GM12873 (cell line): ENCODE data around the gene ACIN1.

Source experiments
- CTCF ChIP-seq: IDR thresholded peaks from 2 replicates; pipeline ENCODE4 v1.5.1; 2012; ENCODE audit warnings: low read depth, mild to moderate bottlenecking, moderate library complexity, low read length, control low read depth; ENCODE audit not compliant: insufficient read depth; ENCODE audit errors: missing control alignments

ACIN1 gene

GRCh38 chr14:23071244-23071920 lies 23.6 kb downstream of the ACIN1 start:
- TF ChIP-seq CTCF: no peak

DNA sequence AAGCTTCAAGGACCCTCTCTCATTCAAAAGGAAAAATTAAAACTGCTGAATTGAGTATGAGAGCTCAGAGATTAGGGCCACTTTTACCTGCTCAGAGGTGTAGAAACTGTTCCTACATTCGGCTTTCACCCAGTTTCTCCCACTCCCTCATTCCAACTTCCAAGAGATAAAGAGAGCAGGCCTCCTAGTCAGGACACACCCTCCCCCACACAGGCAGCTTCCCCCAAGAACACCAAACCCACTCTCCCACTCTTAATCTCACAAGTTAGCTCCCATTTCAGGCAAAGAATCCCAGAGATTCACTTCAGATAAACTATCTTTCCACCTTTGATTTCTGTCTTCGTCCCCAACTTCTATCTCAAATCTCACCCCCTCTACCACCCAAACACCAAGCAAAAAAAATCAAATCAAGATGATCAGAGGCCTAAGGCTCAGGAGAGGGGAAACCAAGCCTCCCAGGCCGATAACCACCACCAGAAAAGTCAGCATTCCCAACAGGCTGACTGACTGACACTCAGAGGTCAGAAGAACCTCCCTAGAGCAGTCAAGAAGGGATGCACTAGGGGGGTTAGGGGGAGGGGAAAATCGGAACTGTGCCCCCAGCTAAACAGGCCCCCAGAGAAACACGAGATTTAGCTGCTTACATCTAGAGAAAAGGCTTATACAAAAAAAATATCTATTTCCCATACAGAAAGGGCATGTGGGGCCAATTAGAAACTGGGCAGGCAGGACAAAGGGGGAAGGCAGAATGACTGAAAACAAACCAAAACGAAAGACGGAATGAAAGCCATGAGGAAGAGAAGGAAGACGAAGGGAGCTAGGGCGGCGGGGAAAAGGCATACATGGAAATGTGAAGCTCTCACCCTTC lies 24.4 kb downstream of the ACIN1 start:
- no peak for TF ChIP-seq CTCF

DNA sequence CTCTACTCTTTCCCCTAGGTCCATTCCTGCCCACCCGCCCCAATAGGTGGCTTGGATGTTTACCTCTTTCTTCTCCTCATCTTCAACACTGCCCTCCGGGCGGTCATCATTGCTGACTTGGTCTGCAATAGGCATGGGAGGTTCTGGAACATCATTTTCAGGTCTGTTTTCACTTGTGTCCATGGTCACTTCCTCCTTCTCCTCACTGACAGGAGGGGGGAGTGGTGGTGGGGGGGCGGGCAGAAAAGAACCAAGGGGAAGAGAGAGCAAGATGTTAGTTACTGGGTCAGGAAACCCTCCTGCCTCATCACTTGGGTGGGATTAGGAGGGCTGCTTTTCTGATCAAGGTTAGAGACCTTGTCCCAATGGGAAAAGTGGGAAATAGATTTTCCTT lies 25.5 kb downstream of the ACIN1 start:
- no peak for TF ChIP-seq CTCF

- peak; percentile 97 for TF ChIP-seq CTCF
These were observed 26.0 kb downstream of the ACIN1 start for GRCh38 chr14:23068789-23069412.

DNA sequence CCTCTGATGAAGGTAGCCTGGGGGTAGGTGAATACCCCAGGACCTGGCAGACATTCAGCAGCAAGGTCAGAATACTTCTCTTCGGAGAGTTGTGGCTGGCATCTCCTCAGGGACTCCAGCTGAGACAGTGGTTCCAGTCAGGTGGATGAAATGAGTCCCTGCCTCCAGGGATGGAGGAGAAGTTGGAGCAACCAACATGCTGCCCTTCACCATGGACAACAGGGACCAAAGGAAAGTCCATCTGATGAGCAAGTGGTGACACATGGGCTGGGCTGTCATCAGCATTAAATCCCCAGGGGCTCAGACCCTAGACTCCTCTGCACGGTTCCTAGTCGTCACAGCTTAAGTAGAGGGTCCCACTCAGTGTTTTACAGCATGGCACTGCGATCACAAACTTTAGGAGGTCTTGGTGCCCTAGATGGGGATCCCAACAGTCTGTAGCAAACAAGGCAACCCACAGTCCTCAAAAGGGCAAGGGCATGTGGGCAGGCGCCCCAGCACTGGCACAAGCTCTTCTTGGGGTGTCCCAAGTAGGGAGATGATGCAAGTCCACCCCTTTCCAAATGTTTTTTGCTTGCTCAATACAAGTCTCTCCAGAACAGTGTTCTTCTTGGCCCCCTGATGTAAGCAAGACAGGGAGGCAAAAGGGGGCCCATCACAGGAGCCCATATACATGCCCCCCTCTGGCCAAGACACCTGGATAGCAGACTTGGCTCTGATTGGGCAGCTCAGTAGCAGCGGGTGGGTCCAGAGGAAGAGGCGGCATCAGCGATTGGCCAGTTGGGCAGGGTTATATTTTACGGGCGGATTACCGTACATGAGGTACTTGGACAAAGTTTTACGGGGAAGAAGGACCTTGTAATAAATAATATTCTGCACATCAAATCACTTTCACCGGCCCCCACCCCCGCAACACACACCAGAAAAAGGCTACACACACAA lies 26.8 kb downstream of the ACIN1 start:
- no peak for TF ChIP-seq CTCF

DNA sequence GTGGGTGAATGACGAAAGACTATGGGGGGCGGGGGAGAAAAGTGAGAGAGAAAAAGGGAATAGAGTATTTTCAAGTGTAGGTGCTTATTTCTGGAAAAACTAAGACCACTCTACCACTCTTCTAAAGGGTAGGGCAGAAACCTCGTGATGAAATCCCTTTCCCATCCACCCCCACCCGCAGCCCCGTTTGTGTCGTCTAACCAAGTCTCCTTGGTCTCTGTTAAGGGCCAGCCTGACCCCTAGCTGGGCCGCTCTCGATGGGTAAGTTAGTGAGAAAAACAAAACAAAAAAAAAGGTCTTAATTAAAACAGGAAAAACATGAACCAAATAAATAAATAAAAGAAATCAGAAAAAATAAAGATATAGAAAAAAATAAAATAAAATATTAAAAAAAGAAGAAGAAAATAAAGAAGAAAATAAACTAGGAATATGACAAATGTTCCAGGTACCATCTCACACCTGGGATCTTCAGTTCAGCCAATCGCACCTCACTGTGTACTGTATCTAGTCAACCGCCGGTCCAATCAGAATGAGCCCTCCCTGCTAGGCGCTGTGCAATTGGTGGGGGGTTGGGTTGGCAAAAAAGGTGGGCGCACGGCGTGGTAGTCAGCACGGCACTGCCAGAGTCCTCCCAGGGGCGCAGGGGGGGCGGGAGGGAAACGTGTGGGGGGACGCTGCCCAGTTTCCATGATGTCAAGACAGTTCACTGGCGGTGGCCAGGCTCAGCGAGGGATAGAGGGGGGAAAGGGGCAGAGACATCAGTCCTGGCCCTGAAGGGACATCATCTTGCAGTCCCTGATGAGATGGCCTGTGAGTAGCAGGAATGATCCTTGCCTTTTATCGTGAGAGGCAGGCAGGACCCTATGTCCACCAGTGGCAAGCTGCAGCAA lies 27.8 kb downstream of the ACIN1 start:
- TF ChIP-seq CTCF: no peak
